B cell (primary cell): Measurements from ENCODE around the gene RPS15A.
"Not testable (repeated sequence)": the region's sequence is repeated elsewhere in the genome, so short reads cannot be mapped to it uniquely, and the experiment has no call there.

Source experiments
- CTCF ChIP-seq: fragments of 200-600 bp; IDR thresholded peaks from one replicate; pipeline ENCODE4 v1.8.0; 2022; ENCODE audit warnings: antibody characterized with exemption, mild to moderate bottlenecking
- EZH2 ChIP-seq: IDR thresholded peaks from 2 replicates; pipeline ENCODE4 v1.6.1; 2012; ENCODE audit warnings: borderline replicate concordance, low read depth, mild to moderate bottlenecking, moderate library complexity, low read length; ENCODE audit not compliant: insufficient read depth, poor library complexity, severe bottlenecking

DNA sequence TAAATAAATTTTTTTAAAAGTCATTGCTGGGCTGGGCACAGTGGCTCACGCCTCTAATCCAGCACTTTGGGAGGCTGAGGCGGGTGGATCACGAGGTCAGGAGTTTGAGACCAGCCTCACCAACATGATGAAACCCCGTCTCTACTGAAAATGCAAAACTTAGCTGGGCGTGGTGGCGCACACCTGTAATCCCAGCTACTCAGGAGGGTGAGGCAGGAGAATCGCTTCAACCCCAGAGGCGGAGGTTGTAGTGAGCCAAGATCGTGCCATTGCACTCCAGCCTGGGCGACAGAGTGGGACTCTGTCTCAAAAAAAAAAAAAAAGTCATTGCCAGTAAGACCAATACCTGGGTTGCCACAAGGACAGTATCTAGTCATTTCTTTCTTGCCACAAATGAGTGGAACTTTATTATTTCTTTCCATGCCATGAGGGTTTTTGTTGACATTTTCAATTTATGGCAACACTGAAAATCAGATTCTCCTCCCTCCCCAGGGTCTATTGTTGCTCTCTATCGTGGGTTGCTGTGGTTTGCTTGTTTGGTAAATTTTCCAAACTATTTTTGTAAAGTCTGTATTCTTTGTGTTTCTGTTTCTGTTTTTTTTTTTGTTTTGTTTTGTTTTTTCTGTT, 19.7 kb downstream of the RPS15A start:
- not testable (repeated sequence) for TF ChIP-seq EZH2, CTCF
